B cell (primary cell): ENCODE measurements around the gene RAP1GAP2.

ENCODE experiments used
- EZH2 ChIP-seq: IDR thresholded peaks from 2 replicates; pipeline ENCODE4 v1.6.1; 2012; ENCODE audit warnings: borderline replicate concordance, low read depth, mild to moderate bottlenecking, moderate library complexity, low read length; ENCODE audit not compliant: insufficient read depth, poor library complexity, severe bottlenecking
- TF ChIP-seq, protein P1 (sequence below): fragments of 200-600 bp; IDR thresholded peaks from one replicate; pipeline ENCODE4 v1.8.0; 2022; ENCODE audit warnings: antibody characterized with exemption, mild to moderate bottlenecking

- TF ChIP-seq, protein P1, sequence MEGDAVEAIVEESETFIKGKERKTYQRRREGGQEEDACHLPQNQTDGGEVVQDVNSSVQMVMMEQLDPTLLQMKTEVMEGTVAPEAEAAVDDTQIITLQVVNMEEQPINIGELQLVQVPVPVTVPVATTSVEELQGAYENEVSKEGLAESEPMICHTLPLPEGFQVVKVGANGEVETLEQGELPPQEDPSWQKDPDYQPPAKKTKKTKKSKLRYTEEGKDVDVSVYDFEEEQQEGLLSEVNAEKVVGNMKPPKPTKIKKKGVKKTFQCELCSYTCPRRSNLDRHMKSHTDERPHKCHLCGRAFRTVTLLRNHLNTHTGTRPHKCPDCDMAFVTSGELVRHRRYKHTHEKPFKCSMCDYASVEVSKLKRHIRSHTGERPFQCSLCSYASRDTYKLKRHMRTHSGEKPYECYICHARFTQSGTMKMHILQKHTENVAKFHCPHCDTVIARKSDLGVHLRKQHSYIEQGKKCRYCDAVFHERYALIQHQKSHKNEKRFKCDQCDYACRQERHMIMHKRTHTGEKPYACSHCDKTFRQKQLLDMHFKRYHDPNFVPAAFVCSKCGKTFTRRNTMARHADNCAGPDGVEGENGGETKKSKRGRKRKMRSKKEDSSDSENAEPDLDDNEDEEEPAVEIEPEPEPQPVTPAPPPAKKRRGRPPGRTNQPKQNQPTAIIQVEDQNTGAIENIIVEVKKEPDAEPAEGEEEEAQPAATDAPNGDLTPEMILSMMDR, result no peak
- TF ChIP-seq EZH2, result no peak
Observed at GRCh38 chr17:2804912-2805311, 8.7 kb downstream of the RAP1GAP2 start.
